GM21825 (cell line): Measurements from ENCODE around the gene HID1.
"Not testable (repeated sequence)": the region's sequence is repeated elsewhere in the genome, so short reads cannot be mapped to it uniquely, and the experiment has no call there.

Source experiments
- ATAC-seq: cut with Tn5 transposase; IDR thresholded peaks from one replicate; pipeline ENCODE4 v1.9.1; 2021; ENCODE audit warnings: mild to moderate bottlenecking, moderate library complexity; ENCODE audit not compliant: unreplicated experiment

HID1 gene

GRCh38 chr17:75001915-75002843, 29.6 kb upstream of the HID1 start:
- no peak for ATAC-seq

- no peak for ATAC-seq
These were observed 27.0 kb upstream of the HID1 start for GRCh38 chr17:74999523-74999922.

- no peak for ATAC-seq
These were observed 26.2 kb upstream of the HID1 start for GRCh38 chr17:74998783-74999182.

GRCh38 chr17:74995847-74996246, 23.3 kb upstream of the HID1 start:
- ATAC-seq = no peak

GRCh38 chr17:74994440-74994839, 21.9 kb upstream of the HID1 start:
- no peak for ATAC-seq

- ATAC-seq = no peak
These were observed 19.7 kb upstream of the HID1 start for GRCh38 chr17:74992223-74992622.

GRCh38 chr17:74990581-74991105, 18.1 kb upstream of the HID1 start:
- ATAC-seq = no peak

- peak; percentile 28 for ATAC-seq
These were observed 15.6 kb upstream of the HID1 start for GRCh38 chr17:74987909-74988711.

GRCh38 chr17:74987418-74987908, 14.9 kb upstream of the HID1 start, which contains the start of gene CDR2L:
TSS of gene CDR2L (plus strand) at chr17:74987632. CDS start at chr17:74988044, 412 bp downstream.
- peak; percentile 91 for ATAC-seq

DNA sequence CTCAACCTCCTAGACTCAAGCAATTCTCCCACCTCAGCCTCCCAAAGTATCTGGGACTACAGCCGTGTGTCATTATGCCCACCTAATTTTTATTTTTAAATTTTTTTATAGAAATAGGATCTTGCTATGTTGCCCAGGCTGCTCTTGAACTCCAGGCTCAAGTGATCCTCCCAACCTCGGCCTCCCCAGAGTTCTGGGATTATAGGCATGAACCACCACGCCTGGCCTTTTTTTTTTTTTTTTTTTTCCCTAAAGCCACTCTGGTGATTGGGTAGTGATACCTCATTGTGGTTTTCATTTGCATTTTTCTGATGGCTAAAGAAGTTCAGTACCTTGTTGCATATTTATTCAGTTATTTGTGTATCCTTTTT, 13.6 kb upstream of the HID1 start:
- no peak for ATAC-seq

- ATAC-seq = not testable (repeated sequence)
These were observed 10.2 kb upstream of the HID1 start for GRCh38 chr17:74982663-74983313.

DNA sequence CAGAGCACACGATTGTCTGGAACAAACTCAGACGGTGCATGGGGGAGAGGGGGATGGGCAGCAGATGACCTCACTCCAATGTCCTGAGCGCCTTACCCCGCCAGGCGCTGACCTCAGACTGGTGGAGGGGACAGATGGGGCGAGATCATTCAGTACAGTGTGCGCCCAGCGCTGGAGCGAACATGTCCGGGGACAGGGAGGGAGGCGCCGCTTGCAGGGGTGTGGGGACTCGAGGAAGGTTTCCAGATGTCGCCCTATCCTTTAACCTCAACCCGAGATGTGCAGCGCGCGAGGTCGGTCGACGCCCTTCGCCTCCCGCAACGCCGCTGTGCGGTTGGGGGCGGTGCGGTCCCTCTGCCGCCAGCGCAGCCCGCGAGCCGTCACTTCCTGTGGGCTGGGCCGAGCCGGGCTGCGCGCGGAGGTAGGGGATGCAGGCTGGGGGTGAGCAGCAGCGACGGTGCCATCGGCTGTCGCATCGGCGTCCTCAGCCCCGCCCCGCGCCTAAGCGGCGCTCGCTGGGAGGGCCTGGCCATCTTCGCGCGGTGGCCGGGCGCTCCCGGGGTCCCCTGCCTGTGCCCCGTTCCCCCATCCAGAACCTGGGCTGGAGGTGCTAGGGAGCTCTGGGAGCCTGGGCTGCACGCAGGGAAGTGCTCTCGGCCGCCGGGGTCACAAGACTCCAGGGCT, 9.6 kb upstream of the HID1 start:
- ATAC-seq = peak; percentile 68

- ATAC-seq = peak; percentile 11
These were observed 8.9 kb upstream of the HID1 start for GRCh38 chr17:74981318-74981978.

GRCh38 chr17:74979408-74980146, 7.0 kb upstream of the HID1 start:
- no peak for ATAC-seq

GRCh38 chr17:74978240-74978639, 5.7 kb upstream of the HID1 start:
- no peak for ATAC-seq

- ATAC-seq = no peak
These were observed 5.2 kb upstream of the HID1 start for GRCh38 chr17:74977802-74978201.

DNA sequence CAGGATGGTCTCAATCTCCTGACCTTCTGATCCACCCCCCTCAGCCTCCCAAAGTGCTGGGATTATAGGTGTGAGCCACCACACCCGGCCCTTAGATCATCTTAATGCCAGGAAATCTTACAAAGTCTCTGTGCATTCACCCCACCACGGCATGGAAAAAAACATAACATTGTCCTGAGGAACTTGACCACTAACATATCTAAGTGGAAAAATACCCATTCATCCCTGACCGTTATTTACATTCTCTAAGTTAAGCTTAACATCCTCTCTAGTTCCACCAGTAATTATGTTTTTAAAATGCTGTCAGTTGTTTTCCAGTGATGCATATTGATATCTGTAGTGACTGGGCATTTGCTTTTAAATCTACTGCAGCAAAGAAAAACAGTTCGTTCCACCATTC, 3.4 kb upstream of the HID1 start:
- no peak for ATAC-seq

GRCh38 chr17:74972973-74973328, 392 bp upstream of the HID1 start:
- no peak for ATAC-seq

DNA sequence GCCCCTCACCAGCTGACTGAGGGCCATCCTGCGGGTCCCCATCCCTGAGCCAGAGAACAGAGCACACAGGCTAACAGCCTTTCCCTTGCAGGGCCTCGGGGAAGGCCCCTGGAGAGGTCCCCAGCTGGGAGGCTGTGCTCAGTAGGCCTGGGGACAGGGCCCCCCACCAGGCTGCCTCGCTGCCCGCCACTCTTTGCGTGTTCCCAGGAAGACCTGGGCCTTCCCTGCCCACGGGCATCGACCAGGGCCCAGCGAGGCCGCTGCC, 785 bp downstream of the HID1 start:
- no peak for ATAC-seq
